ENCODE measurements around the gene BCL3.

DNA sequence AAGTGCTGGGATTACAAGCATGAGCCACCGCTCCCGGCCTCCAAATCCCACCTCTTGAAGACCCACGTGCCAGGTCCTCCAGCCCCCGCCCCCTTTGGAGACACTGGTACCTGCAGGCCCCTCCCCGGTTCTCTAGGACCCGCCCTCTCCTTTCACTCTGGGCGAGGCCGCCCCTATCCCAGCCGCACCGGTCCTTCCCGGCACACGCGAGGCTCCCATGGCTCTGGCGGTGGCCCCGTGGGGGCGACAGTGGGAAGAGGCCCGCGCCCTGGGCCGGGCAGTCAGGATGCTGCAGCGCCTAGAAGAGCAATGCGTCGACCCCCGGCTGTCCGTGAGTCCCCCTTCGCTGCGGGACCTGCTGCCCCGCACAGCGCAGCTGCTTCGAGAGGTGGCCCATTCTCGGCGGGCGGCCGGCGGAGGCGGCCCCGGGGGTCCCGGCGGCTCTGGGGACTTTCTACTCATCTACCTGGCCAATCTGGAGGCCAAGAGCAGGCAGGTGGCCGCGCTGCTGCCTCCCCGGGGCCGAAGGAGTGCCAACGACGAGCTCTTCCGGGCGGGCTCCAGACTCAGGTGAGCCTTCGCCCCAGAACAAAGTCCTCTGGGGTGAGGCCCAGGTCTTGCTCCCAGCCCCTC is 29.3 kb downstream of the BCL3 start, which contains the start of gene CBLC:
- no peak for TF ChIP-seq PBX3 (CRISPR knock-in tag; IDR thresholded peaks at IDR 0.05; ENCODE audit: borderline replicate concordance)
- TF ChIP-seq CTCF (CRISPR knock-in tag; IDR thresholded peaks at IDR 0.05), result peak; percentile 58
- no peak for TF ChIP-seq ZSCAN9 (CRISPR knock-in tag; IDR thresholded peaks at IDR 0.05; ENCODE audit: borderline replicate concordance)
- no peak for TF ChIP-seq CENPT (CRISPR knock-in tag; IDR thresholded peaks at IDR 0.05; ENCODE audit: low read depth)
- no peak for TF ChIP-seq MEIS1 (CRISPR knock-in tag; IDR thresholded peaks at IDR 0.05; ENCODE audit: borderline replicate concordance)
- no peak for TF ChIP-seq PAX8 (CRISPR knock-in tag; IDR thresholded peaks at IDR 0.05; ENCODE audit: borderline replicate concordance)
- no peak for TF ChIP-seq ZNF562 (CRISPR knock-in tag; IDR thresholded peaks at IDR 0.05; ENCODE audit: borderline replicate concordance)
- no peak for TF ChIP-seq ZKSCAN1 (IDR thresholded peaks at IDR 0.05; ENCODE audit: low read length)
